ENCODE results near the gene ZNF845. TPM values are rescaled to one million over a fixed set of nuclear protein-coding genes. Genes with fewer than 3 reads are reported as not detected.
A peak's percentile ranks its signal among the peaks of the same experiment; 100 is the strongest.
"Not testable (repeated sequence)": the region's sequence is repeated elsewhere in the genome, so short reads cannot be mapped to it uniquely, and the experiment has no call there.

Gene ZNF845
- total RNA-seq, 1 experiment from 2014 or later, result 8.5 TPM

DNA sequence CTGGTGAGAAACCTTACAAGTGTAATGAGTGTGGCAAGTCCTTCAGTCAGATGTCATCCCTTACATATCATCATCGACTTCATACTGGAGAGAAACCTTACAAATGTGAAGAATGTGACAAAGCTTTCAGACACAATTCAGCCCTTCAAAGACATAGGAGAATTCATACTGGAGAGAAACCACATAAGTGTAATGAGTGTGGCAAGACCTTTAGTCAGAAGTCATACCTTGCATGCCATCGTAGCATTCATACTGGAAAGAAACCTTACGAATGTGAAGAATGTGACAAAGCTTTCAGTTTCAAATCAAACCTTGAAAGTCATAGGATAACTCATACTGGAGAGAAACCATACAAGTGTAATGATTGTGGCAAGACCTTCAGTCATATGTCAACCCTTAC is 47.8 kb downstream of the ZNF845 start:
- no peak for DNase-seq (ENCODE audit: low read depth)

DNA sequence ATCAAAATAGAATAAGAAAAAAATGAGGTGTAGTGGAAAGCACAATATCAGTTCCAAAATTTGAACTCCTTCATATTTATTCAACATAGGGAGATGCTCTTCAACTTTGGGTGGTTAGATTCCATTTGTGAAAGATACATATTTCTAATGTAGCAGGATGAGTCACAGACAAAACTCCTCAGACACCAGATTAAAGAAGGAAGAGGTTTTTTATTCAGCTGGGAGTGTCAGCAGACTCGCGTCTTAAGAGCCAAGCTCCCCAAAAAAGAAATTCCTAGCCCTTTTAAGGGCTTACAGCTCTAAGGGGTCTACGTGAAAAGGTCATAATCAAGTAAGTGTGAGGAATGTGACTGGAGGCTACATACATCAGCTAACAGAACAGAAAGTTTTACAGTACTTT is 54.6 kb downstream of the ZNF845 start:
- DNase-seq (ENCODE audit: low read depth), result peak; percentile 59

DNA sequence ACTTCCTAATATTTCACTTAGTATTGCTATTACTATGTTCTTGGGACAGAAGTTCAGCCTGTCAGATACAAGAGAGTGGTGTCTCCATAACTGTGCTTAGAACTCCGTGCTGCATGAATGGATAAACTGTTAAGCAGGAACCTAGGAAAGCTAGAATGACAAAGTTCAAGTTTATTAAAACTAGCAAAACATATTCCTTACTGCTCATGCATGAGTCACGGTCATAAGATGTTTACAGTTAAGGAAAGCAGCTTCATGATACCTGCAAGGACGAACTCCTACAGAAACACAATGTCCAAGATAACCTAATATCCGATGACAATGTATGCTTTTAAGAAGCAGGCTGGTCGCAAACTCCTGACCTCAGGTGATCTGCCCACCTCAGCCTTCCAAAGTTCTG is 55.4 kb downstream of the ZNF845 start:
- peak; percentile 39 for DNase-seq (ENCODE audit: low read depth)

DNA sequence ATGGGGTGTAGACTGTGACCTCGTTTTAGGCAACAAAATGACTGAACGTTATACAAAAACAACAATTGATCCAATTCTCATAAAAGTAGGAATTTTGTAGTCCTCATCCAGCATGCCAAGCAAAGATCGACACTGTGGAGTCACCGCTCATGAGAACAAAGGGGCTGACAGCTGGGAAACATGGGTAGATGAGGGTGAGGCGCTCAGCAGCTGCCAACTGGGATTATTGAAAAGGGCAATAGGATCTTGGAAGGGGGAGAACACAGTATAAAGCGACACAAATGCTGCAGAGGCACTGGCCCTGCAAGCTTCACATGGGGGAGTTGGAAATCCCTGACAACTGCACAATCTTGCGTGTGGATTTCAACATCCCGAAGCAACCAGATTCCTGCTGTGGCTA is 56.0 kb downstream of the ZNF845 start:
- peak; percentile 33 for DNase-seq (ENCODE audit: low read depth)

DNA sequence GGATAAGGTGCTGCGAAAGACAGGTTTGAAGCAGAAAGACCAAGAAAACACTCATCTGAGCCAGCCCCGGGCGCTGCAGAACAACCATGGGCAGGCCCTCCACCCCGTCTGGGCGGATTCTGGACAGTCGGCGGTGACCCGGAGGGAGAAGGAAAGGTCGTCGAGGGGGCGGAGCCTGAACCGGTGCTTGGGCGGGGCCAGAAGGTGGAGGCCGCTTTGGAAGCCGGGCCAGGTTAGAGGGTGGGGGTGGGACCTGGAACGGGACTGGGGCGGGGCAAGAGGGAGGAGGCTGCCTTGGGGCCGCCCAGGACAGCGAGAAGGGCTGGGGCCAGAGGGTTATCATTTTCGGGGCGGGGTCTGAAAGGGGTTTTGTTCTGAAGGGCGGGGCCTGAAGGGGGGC is 56.4 kb downstream of the ZNF845 start:
- DNase-seq (ENCODE audit: low read depth), result no peak

DNA sequence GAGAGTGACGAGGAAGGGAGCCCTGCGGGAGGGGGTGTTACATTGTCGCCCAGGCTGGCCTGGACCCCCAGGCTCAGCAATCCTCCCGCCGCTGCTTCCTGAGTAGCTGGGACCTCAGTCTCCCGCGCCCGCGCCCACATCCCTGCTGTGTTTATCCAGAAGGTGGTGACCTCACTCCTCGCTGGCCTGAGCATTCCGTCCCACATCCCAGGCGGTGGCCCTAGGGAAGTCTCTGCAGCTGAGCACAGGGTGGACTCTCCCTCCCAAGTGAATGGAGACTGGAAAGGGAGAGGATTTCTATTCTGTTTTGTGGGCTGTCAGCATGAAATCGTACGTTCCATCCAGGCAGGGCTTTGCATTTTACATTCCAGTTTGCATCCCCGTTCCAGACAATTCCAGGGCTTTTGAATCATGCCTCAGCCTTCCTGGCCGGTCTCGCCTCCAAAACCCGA is 61.0 kb downstream of the ZNF845 start:
- peak; percentile 72 for DNase-seq (ENCODE audit: low read depth)

DNA sequence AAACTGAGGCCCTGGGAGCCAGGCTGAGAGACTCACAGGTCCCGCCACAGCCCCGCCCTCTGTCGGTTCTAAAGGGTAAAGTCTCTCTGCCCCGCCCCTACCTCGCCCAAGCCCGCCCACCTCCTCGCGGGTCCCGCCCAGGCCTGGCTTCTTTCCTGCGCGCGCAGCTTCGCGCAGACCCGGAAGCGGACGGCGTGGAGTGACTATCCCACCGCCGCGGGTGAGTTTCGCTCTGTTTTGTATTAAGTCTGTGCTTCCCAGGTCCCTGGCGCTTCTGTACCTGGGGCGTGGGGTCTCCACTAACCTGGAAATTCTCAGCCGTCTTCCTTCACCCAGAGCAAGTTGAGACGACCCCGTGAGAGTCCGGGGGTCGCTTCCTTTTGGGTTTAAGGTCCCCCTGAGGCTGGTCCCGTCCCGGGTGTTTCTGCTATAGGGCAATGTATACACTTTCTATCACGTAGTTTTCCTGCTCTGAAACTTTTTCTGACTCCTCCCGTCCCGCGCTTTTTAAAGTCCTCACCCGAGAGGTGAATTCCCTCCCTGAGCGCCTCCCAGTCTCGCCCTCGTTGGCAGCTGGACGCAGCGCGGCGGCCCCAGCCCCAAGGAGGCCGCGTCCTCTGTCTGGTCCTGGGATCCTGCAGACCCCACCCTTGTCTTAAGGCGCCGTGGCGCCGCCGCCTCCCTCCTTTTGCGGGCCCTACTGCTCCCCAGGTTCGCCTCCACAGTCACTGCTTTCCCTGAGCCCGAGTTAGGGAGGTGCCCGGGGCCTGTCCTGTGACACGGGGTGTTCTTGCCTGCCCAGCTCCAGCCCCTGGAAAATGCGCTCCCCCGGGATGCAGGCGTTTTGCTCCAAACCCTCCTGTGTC is 61.7 kb downstream of the ZNF845 start, which contains the start of gene ZNF765:
Gene ZNF765 (plus strand): TSS at position 176 of the 866 bp plus-strand sequence. CDS start 2,867 bp downstream, outside the sequence.
- peak; percentile 90 for DNase-seq (ENCODE audit: low read depth)

DNA sequence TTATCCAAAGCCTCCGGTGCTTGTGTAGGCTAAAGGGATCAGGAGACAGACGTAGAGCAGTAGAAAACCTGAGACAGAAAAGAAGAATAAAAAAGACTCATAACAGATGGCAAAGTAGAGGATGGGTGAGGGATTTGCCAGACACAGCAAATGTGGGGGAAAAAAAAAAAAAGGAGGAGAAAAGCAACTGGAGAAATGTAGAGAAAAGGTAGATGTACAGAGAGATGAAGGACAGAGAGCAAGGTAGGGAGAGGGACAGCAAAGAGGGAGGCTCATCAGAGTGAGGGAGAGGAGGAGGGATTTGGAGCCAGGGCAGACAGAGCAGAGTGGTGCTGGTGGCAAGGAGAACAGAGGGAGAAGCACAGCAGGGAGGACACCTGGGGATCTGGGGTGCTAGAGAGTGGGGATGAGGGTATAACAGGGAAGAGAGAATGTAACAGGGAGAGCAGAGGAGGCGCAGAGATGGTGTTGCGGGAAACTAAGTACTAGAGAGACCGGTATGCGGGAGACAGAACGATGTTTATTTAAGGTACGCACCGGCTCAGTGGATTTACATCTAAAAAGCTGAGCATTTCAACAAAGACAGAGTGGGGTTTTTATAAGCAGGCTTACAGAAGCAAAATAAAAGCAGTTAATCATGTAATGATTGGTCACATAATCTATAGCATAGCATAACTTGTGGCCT is 62.4 kb downstream of the ZNF845 start:
- DNase-seq (ENCODE audit: low read depth), result not testable (repeated sequence)

DNA sequence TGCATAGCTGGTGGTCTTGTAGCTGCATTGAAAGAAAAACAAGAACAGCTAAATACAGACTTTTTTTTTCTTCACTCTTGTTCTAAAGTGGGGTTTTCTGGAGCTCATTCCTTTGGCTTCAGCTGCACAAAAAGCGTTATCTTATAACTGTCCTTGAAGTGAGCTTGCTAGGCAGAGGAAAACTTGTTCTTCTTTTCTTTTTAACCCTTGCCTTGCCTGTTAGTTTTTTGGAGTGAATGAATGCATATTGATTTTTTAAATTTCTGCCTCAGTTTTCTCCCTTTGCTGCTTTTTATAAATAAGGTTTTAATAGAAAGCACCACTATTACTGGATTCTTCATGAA is 62.9 kb downstream of the ZNF845 start:
- DNase-seq (ENCODE audit: low read depth), result no peak

DNA sequence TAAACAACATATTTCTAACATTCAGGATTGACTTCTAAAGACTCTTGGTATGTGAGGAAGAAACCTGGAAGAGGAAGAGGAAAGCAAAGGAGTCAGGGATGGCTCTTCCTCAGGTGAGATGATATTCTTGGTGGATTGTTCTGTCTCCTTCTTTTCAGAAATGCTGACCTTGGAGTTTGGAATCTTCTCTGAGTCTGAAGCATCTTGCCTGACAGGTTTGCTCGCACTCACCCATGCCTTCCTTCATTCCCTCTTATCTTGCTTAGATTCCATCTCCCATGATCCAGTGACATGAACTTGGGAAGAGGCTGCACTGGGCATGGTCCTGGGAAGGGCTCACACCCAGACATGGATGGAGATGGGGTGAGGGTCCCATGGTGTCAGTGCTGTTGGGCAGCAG is 64.4 kb downstream of the ZNF845 start:
- not testable (repeated sequence) for DNase-seq (ENCODE audit: low read depth)

Other genes starting within 250 kb of the ZNF845 start
- 19.0 and 20.6 TPM in 2 replicates for gene ZNF160, start 230.3 kb upstream of the ZNF845 start, total RNA-seq (2014; rRNA removed)
- gene ZNF415, start 200.8 kb upstream of the ZNF845 start, total RNA-seq (2014; rRNA removed), result 2.4 and 2.9 TPM in 2 replicates
- gene ZNF347, start 174.7 kb upstream of the ZNF845 start, total RNA-seq (2014; rRNA removed), result 4.2 and 5.6 TPM in 2 replicates
- 0.11 TPM in 1 of 2 replicates, not detected in the other for gene ZNF665, start 140.4 kb upstream of the ZNF845 start, total RNA-seq (2014; rRNA removed)
- 4.2 and 6.7 TPM in 2 replicates for gene ZNF677, start 78.9 kb upstream of the ZNF845 start, total RNA-seq (2014; rRNA removed)
- gene VN1R2, start 75.5 kb upstream of the ZNF845 start, total RNA-seq (2014; rRNA removed), result not detected in 2 replicates
- gene VN1R4, start 66.0 kb upstream of the ZNF845 start, total RNA-seq (2014; rRNA removed), result not detected in 2 replicates
- 7.3 and 8.3 TPM in 2 replicates for gene ZNF525, start 32.0 kb downstream of the ZNF845 start, total RNA-seq (2014; rRNA removed)
- gene ZNF765, start 61.4 kb downstream of the ZNF845 start, total RNA-seq (2014; rRNA removed), result 11.3 and 15.8 TPM in 2 replicates
- 11.8 and 16.1 TPM in 2 replicates for gene ZNF761, start 98.2 kb downstream of the ZNF845 start, total RNA-seq (2014; rRNA removed)
- 3.5 and 5.7 TPM in 2 replicates for gene ZNF813, start 134.0 kb downstream of the ZNF845 start, total RNA-seq (2014; rRNA removed)
- gene ZNF331, start 204.4 kb downstream of the ZNF845 start, total RNA-seq (2014; rRNA removed), result 12.6 and 16.1 TPM in 2 replicates

Measured in LHCN-M2 (cell line).